Activated T-cell treated with anti-CD3 and anti-CD28 coated beads, Interleukin-2, amount 50 U/mL, for 72 hours (primary cell): ENCODE results near the gene BAAT. TPM values are rescaled to one million over a fixed set of nuclear protein-coding genes. Genes with fewer than 3 reads are reported as not detected.

ENCODE experiments used
- ATAC-seq, 2 donors: fragments of 150-1000 bp; cut with Tn5 transposase; replicated peaks in 1 of 2; 2 replicates each; pipeline ENCODE4 v1.10.0; 2021; ENCODE audit warnings: moderate library complexity in 2 of 2, mild to moderate bottlenecking in 1 of 2
- DNase-seq, 2 donors: peaks; one replicate each; pipeline ENCODE4 v3.0.0; 2021 to 2022; ENCODE audit warnings: mixed read lengths in 1 of 2
- H3K27ac Mint-ChIP-seq: one replicate; pipeline ENCODE4 v1.8.0; 2022; ENCODE audit warnings: mild to moderate bottlenecking, moderate library complexity, mixed read lengths
- H3K27me3 Mint-ChIP-seq: one replicate; pipeline ENCODE4 v1.8.0; 2022; ENCODE audit warnings: low read depth, mixed read lengths
- H3K36me3 Mint-ChIP-seq, 2 donors: one replicate each; pipeline ENCODE4 v1.8.0; 2022; ENCODE audit warnings: mixed read lengths in 2 of 2, mild to moderate bottlenecking in 1 of 2; ENCODE audit not compliant: insufficient read depth in 2 of 2
- H3K4me1 Mint-ChIP-seq: one replicate; pipeline ENCODE4 v1.8.0; 2022; ENCODE audit warnings: low read depth, mixed read lengths
- H3K4me3 Mint-ChIP-seq, 2 donors: one replicate each; pipeline ENCODE4 v1.8.0; 2022; ENCODE audit warnings: mild to moderate bottlenecking in 2 of 2, mixed read lengths in 2 of 2, moderate library complexity in 2 of 2
- H3K9me3 Mint-ChIP-seq, 2 donors: one replicate each; pipeline ENCODE4 v1.8.0; 2022; ENCODE audit warnings: mixed read lengths in 2 of 2
- total RNA-seq, 2 donors: library from RNA; stranded (reverse); gene quantifications; one replicate each; pipeline ENCODE4 v1.2.3, GENCODE V29; 2022

Gene BAAT
- total RNA-seq, 2 donors from 2014 or later = 0.19 to 0.24 TPM

- Mint-ChIP-seq H3K36me3 (no peaks in the 10 kb centered on the region), H3K4me1 (no peaks in the 10 kb centered on the region), H3K4me3 (no peak overlapping the region), H3K27me3 (peaks cover 19% of the 10 kb centered on the region), H3K9me3 (no peaks in the 10 kb centered on the region), H3K27ac (no peak overlapping the region)
- no peak for ATAC-seq
- DNase-seq = no peak
These were observed 72.1 kb downstream of the BAAT start for GRCh38 chr9:101312661-101313060.

DNA sequence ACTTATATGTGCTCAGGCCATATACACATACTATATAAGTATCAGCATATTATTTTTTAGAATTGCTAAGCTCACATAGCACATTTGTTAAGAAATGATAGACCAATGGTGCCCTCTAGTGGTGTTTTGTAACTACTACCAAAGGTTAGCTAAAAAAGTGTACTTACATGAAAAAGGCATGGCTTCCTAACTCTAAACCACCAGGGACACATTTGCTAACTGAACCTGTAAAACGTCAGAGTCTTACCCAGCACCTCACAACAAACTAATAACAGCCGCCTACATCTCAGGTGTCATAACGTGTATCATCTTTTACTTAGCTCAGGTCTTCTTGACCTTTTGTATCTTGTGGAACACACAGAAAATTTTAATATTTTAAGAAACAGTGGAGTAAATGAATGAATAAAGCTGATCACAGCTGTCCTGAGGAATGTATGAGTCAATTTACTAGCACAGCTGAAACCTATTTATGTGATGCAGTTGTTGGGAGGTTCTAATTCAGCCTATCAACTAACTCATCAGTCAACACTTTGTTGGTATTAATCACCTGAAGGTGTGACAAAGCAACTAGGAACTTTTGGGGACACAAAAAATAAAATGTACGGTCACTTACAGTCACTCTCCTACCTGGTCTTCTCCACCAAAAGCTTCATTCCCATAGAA lies 72.9 kb downstream of the BAAT start:
- no peaks in the 10 kb centered on the region for H3K9me3 Mint-ChIP-seq
- peaks cover 19% of the 10 kb centered on the region for H3K27me3 Mint-ChIP-seq
- no peak overlapping the region for H3K4me3 Mint-ChIP-seq
- no peaks in the 10 kb centered on the region for H3K36me3 Mint-ChIP-seq
- H3K27ac Mint-ChIP-seq = no peak overlapping the region
- ATAC-seq = peak; percentile 51 to 53
- peak in 1 of 2 donors; percentile 32 for DNase-seq
- no peaks in the 10 kb centered on the region for H3K4me1 Mint-ChIP-seq

- Mint-ChIP-seq H3K27ac (no peak overlapping the region), H3K27me3 (peaks cover 13% of the 10 kb centered on the region), H3K4me1 (no peaks in the 10 kb centered on the region), H3K36me3 (no peaks in the 10 kb centered on the region), H3K4me3 (no peak overlapping the region), H3K9me3 (no peaks in the 10 kb centered on the region)
- no peak for ATAC-seq
- DNase-seq = no peak
These were observed 73.6 kb downstream of the BAAT start for GRCh38 chr9:101311191-101311590.

Other genes starting within 250 kb of the BAAT start
- 10 to 100 TPM; 11.6 to 11.8 TPM for gene MRPL50, start 13.6 kb upstream of the BAAT start, total RNA-seq
- 1 to 10 TPM; 8.3 to 9.0 TPM for gene ZNF189, start 13.8 kb upstream of the BAAT start, total RNA-seq
- gene ALDOB, start 50.8 kb upstream of the BAAT start, total RNA-seq = not detected
- gene RNF20, start 148.8 kb upstream of the BAAT start, total RNA-seq = 10 to 100 TPM; 37.5 to 42.8 TPM
- not detected for gene PPP3R2, start 210.0 kb upstream of the BAAT start, total RNA-seq